IPS-18c (cell line): ENCODE measurements around the gene MPZL2.

Source experiments
- H3K4me3 ChIP-seq: 2 replicates; pipeline ENCODE4 v1.7.0; 2013; ENCODE audit warnings: low read depth, mild to moderate bottlenecking, low read length, moderate library complexity; ENCODE audit not compliant: insufficient read depth
- H3K9me3 ChIP-seq: one replicate; pipeline ENCODE4 v1.6.1; 2013; ENCODE audit warnings: mild to moderate bottlenecking, low read length, moderate library complexity; ENCODE audit not compliant: control insufficient read depth, insufficient read depth

The MPZL2 gene

DNA sequence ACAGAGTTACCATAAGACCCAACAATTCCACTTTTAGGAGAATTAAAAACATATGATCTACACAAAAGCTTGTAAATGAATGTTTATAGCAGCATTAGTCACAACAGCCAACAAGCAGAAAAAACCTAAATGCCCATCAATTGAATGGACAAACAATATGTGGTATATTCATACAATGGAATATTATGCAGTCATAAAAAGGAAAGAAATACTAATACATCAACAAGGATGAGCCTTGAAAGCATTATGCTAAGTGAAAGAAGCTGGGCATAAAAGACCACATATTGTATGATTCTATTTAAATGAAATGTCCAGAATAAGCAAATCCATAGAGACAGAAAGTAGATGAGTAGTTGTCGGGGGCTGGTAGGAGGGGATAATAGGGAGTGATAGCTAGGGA, 5.0 kb downstream of the MPZL2 start:
- H3K9me3 ChIP-seq: no peaks in the 10 kb centered on the region
- H3K4me3 ChIP-seq: no peak overlapping the region

DNA sequence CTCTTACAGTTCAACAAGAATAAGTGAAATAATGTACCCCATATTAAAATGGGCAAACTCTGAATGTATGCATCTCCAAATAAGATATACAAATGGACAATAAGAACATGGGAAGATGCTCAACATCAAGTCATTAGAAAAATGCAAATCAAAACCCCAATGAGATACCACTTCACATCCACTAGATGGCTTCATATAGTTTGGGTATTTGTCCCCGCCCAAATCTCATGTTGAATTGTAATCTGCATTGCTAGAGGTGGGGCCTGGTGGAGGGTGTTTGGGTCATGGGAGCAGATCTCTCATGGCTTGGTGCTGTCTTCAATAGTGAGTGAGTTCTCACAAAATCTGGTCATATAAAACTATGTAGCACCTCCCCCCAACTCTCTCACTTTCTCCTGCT, 5.7 kb downstream of the MPZL2 start:
- Histone ChIP-seq H3K9me3 (no peaks in the 10 kb centered on the region), H3K4me3 (no peak overlapping the region)

DNA sequence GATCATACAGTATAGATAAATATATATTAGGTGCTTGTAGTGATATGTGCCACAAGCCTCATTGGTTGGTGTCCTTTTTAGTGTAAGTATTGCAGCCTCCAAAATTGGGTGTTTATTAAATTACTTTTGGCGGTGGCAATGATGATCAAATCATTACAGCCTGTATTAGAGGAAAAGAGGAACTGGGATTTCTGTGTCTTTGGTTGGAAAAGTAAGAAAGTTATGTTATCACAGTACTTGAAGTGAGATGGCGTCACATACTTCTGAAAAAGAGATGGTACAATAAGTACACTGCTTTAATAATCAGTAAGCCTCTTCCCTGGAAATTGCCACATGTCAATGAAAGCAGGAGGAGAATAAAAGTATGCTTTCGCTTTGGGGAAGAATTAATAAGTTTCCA, 11.4 kb downstream of the MPZL2 start:
- peak overlapping the region; percentile 64 for H3K4me3 ChIP-seq
- H3K9me3 ChIP-seq: no peaks in the 10 kb centered on the region

DNA sequence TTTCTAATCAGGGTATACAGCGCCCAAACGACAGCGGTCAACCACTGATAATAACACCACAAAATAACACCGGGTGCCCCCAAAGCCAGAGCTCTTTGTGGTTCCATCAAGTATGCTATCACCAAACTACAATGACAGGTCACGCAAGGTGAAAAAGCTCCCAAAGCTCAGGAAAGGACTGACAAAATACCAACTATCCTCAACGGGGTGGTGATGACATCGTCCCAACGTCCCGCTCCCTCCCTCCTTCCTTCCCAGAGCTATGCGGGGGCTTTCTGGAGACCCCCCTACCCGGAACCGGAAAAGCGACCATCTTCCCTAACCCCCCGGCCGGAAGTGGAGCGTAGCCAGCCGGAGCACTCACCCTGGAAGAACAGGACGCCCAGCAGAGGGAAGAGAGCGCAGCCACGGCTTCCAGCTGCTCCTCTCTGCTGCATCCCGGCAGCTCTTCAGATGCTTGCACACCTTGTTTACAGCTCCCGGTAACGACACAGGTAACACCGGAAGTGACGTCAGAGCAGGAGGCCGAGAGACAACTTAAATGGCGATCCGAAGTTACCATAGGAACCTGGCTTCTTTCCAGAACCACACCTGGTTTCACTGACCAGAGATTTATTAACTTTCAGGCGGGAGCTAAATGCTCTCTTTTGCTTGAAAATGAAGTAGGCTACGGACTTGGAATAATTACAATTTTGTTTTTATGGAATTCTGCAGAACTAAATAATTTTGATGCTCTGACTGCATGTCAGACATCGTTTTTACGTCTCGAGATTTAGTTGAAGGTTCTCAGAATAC, 12.0 kb downstream of the MPZL2 start, which contains the start of gene MPZL3:
MPZL3 (minus strand) TSS at position 508 of the 795 bp plus-strand sequence; CDS start at position 437, 71 bp downstream.
- peak within 1 kb of the TSS; percentile 64 for H3K4me3 ChIP-seq
- no peaks in the 10 kb centered on the region for H3K9me3 ChIP-seq

DNA sequence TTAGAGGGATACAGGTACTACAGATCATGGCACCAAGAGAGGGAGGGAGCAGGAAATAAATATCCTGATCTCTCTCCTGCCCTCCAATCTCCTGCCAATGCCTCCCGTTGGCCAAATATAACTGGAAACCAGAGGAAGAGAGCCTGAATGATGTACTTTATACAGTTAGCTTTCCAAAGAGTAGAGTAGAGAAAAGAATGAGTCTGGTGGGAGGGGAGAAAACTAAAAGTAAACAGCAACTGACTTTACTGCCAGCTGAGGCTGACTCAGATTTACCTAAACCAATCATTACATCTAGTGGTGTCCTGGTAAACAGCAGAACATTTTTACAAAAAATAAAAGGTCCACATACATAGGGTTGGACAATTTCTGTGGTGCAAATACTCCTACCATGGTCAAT, 17.1 kb downstream of the MPZL2 start:
- Histone ChIP-seq H3K4me3 (no peak overlapping the region), H3K9me3 (no peaks in the 10 kb centered on the region)

DNA sequence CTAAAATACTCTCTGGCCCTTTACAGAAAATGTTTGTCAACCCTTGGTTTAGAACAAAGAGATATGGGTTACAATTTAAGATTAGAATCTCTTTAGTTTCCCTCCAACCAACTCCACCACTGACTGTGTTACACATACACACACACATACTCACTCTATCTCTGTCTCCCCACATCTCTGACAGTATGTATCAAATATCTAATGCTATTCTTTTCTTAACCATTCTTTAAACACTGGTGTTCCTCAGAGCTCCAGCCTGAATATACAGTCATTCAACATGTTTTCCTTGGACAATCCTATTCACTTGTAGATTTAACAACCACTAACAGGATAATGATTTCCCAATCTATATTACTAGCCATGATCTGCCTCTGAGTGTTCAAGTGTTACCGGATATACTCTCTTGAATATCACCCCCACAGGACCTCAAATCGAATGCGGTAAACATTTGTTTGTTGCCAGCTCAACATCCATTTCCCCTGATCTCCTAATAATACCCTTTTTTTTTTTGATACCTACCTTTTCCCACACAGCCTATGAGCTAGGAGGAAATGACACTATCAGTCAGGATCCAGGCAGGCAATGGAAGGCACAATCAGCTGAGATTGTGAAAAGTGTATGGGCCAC, 18.0 kb downstream of the MPZL2 start:
- no peak overlapping the region for H3K4me3 ChIP-seq
- no peaks in the 10 kb centered on the region for H3K9me3 ChIP-seq

DNA sequence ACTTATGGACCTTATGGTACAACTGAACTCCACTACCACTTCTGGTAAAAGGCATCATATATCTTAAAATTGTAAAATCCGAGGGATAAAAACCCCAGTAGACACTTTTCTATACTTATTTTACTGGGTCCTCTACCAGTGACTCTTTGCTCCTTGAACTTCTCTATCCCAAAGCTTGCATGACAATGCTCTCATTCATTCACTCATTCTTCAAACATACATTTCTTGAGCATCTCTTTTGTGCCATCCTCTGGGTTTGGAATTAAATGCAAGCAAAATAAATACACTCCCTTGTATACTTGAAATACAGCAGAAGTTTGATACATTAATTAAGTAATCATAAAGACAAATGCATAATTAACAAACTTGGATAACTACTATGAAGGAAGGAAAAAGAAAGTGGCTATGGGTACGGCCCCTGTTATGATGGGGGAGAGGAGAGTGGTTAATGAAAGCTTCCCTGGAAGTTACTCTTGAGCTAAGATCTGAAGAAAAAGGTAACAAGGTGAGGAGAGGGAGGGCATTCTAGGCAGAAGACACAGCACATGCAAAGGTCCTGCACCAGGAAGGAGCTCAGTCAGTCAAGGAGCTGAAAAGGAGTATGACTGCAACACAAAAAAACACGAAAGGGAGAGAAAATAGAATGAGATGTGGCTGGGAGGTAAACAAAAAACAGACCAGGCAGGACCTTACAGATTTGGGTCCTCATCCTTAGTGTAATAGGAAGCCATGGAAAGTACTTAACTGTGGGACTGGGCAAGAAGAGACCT, 19.9 kb downstream of the MPZL2 start:
- H3K4me3 ChIP-seq: no peak overlapping the region
- H3K9me3 ChIP-seq: no peaks in the 10 kb centered on the region

DNA sequence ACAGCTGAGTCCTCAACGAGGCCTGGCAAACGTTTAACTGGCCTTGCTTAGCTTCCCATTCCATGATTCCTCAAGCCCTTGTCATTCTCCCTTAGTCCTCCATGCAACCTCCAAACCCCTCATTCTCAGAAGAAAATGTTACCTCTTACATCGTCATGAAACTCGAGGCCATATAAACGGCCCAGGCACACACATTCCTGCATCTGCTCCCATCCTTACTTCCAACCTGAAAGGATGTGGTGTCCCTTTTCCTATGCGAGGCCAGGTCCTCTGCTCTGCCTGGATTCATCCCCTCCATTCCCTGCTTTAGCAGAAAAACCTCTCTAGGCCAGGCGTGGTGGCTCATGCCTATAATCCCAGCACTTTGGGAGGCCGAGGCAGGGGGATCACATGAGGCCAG, 20.9 kb downstream of the MPZL2 start:
- Histone ChIP-seq H3K4me3 (no peak overlapping the region), H3K9me3 (no peaks in the 10 kb centered on the region)

DNA sequence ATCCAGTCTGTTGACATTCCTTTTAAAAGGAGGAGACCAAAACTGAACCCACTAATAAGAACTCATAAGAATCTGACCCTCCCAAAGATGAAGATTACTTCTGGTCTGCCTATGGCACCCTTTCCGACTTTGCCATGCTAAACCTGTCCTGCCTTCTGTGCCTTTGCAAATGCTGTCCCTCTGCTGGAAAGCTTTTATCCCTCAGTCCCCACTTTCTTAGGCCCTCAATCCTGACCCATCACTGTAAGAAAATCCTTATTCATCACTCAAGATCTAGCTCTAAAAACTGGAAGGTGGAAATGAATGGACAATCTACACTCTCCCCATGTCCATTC, 22.4 kb downstream of the MPZL2 start:
- Histone ChIP-seq H3K9me3 (no peaks in the 10 kb centered on the region), H3K4me3 (no peak overlapping the region)

DNA sequence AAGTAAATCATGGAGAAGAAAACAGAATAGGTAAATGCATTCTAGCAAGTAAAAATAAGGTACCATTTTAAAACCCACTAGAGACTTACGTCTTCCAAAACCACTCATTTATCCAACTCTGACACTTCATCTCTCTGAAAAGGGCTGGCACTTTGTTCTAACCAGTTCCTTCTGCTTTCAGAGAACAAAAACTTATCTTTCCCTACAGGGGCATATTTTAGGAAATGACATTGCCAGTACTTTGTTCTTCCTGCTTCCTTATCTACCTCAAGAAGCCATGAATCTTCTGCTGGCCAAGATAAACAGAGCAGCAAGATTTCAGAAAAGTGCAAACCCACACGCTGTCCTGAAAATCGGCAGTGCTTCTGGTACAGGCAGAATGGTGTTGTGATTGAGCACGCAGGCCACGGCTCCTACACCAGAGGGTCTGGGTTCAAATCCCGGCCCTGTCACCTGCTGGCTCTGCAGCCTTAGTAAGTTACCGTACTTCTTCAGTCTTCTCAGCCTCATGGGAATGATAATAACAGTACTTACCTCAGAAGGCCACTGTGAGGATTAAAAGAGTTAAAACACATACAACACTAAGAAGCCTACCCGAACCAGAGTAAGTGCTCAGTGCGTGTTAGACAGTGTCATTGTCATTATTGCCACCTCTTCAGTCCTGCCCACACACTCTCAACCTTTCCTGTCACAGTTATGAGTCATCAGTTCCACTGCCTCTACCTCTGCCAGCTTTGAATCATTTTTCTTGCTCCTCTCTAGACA, 22.9 kb downstream of the MPZL2 start:
- H3K9me3 ChIP-seq: no peaks in the 10 kb centered on the region
- no peak overlapping the region for H3K4me3 ChIP-seq

DNA sequence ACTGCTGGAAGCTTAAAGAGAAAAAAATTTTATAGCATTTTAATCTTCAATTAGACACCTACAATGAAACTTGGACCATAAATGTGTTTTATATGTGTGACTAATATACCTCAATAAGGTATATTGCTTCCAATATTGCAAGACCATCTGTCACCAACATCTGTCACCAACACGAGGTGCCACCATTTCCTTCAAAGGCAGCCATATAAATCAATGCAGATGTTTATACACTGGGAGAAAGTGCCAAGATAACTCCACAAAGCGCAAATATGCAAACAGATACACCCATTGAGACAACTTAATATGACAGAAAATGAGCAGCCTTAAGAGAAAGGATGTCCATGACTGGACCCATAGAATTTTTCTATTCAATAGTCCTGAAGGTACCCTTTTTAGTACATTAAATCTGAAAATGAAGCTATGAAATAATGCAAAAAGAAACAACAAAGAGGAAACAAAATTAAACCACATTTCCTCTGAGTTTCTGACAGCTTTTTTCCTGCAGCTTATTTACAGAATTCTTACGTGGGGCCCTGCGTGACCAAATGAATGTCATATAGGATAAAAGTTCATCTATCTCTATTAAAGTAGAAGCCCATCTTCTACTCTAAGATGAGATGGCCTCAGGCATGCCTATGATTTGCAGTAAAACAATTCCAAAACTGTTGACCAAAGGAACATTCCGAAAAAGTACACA, 24.4 kb downstream of the MPZL2 start:
- no peaks in the 10 kb centered on the region for H3K9me3 ChIP-seq
- no peak overlapping the region for H3K4me3 ChIP-seq

DNA sequence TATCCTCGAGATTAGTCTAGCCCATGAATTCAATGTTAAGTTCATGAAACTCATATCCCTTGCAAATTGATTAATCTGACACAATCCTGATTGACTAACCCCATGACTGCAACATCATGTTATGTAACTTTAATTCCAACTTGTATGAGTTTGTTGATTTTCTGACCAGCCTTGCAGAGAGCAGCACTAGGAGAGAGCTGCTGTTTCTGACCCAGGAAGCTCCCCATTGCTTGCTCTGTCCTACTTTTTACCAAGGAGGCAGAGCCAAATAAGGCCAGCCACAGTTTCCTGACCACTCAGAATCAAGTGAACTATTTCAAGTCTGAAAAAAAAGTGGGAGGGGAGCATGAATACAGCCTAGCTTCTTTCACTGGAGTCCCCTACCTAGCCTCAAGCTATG, 25.2 kb downstream of the MPZL2 start:
- Histone ChIP-seq H3K4me3 (no peak overlapping the region), H3K9me3 (no peaks in the 10 kb centered on the region)

DNA sequence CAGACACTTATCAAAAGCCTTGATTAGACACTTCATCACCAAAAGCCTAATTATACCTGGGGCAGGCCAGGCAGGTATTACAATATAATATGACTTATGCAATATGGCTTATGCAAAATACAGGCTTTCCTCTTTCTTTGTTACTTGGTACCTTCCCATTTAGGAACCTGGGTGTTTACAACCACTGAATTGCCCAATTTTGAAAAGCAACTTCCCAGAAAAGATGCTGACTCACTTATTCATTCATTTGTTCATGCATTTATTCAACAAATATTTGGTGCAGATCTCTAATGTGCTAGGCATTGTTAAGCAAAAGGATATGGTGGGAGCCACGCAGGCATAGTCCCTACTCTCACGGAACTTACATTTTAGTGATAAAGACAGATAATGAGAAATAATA, 25.7 kb downstream of the MPZL2 start:
- Histone ChIP-seq H3K4me3 (no peak overlapping the region), H3K9me3 (no peaks in the 10 kb centered on the region)

DNA sequence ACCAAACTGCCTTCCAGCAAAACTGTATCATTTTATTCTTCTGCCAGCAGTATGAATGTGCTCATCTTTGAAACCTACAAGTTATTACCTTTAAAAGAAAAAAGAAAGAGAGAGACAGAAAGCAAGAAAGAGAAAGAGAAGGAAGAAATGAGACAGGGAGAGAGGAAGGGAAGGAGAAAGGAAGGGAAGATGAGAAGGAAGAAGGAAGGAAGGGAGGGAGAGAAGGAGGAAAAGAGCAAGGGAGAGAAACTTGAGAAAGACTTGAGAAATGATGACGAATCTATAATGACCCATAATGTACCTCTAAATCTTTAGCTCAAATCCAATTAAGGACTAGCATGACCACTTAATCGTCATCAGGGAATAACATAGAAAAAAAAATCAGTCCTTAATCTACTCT, 27.9 kb downstream of the MPZL2 start:
- Histone ChIP-seq H3K9me3 (no peaks in the 10 kb centered on the region), H3K4me3 (no peak overlapping the region)

DNA sequence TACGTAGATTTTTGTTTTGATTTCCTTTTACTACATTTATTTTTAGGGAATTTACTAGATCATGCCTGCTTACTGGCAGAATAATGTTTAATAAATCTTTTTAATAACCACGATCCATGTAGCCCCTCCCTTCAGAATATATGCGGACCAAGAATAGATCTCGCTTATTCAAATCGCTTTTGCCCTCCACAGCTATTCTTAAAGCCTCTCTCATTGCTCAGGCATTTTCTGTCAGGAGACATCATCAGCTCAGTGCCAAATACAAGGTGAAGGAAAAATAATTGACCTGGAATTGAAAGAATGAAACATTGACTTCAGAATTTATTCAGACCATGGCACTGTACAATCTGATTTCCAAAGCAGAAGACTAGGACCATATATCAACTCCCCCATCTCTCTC, 29.3 kb downstream of the MPZL2 start:
- H3K9me3 ChIP-seq: no peaks in the 10 kb centered on the region

DNA sequence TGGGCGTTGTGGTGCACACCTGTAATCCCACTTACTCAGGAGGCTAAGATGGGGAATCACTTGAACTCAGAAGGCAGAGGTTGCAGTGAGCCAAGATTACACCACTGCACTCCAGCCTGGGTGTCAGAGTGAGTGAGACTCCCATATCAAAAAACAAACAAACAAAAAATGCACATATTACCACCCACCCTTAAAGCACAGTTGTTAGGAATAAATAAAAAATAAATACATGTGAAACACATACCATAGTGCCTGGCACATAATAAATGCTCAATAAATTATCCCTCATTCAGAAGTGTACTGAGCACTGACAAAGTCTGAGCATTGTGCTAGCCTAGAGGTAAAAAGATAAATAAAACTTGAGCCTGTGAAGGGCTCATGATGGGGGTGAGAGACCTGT, 30.2 kb downstream of the MPZL2 start:
- Histone ChIP-seq H3K4me3 (no peak overlapping the region), H3K9me3 (no peaks in the 10 kb centered on the region)

More for the DNA sequence above, 29.3 kb downstream of the MPZL2 start:
- H3K4me3 ChIP-seq: no peak overlapping the region

DNA sequence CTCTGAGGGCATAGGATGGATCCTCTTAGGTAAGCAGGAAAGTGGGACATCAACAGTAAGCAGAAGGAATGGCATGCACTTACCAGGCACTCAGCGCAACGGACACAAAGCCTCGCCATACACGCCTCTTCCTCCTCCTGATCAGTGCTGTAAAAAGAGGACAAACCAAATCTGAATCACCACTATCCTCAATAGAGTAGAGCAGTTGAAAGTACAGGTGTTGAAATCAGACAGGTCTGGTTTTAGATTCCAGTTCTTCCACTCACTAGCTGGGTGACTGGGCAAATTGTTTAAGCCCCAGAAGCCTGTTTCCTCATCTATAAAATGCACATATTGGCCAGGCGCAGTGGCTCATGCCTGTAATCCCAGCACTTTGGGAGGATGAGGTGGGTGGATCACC, 30.7 kb downstream of the MPZL2 start:
- H3K4me3 ChIP-seq: no peak overlapping the region

More for the DNA sequence above, 30.7 kb downstream of the MPZL2 start:
- no peaks in the 10 kb centered on the region for H3K9me3 ChIP-seq
